Tongue (tissue), 2 donors: ENCODE measurements around the gene ANXA10. TPM values are rescaled to one million over a fixed set of nuclear protein-coding genes. Genes with fewer than 3 reads are reported as not detected.
"Not testable (repeated sequence)": the region's sequence is repeated elsewhere in the genome, so short reads cannot be mapped to it uniquely, and the experiment has no call there.

Source experiments
- DNase-seq: peaks from one replicate; pipeline ENCODE4 v3.0.0-alpha.2; 2015
- total RNA-seq: library from RNA; depleted of rRNA; stranded (reverse); fragments of >200 nt; gene quantifications from one replicate; pipeline ENCODE4 v1.2.3, GENCODE V29; 2014

The ANXA10 gene
- total RNA-seq, 1 donor from 2014 or later: not detected

- no peak for DNase-seq
Measured at GRCh38 chr4:168162604-168163003, 70.3 kb downstream of the ANXA10 start.

- no peak for DNase-seq
Measured at GRCh38 chr4:168163106-168163505, 70.8 kb downstream of the ANXA10 start.

GRCh38 chr4:168164045-168164444 is 71.7 kb downstream of the ANXA10 start:
- DNase-seq: no peak

GRCh38 chr4:168164915-168165548 is 72.7 kb downstream of the ANXA10 start:
- no peak for DNase-seq

- DNase-seq: no peak
Measured at GRCh38 chr4:168167714-168168284, 75.5 kb downstream of the ANXA10 start.

- DNase-seq: no peak
Measured at GRCh38 chr4:168174308-168174707, 82.0 kb downstream of the ANXA10 start.

- no peak for DNase-seq
Measured at GRCh38 chr4:168177546-168178149, 85.3 kb downstream of the ANXA10 start.

- DNase-seq: peak; percentile 69
Measured at GRCh38 chr4:168183717-168184571, 91.6 kb downstream of the ANXA10 start.

- no peak for DNase-seq
Measured at GRCh38 chr4:168188754-168189153, 96.4 kb downstream of the ANXA10 start.

- DNase-seq: no peak
Measured at GRCh38 chr4:168197926-168198325, 105.6 kb downstream of the ANXA10 start.

- DNase-seq: peak; percentile 11
Measured at GRCh38 chr4:168199260-168199957, 107.1 kb downstream of the ANXA10 start.

GRCh38 chr4:168200685-168201084 is 108.3 kb downstream of the ANXA10 start:
- DNase-seq: no peak

GRCh38 chr4:168203233-168203911 is 111.0 kb downstream of the ANXA10 start:
- DNase-seq: no peak

GRCh38 chr4:168208957-168209614 is 116.7 kb downstream of the ANXA10 start:
- DNase-seq: no peak

GRCh38 chr4:168212656-168213055 is 120.3 kb downstream of the ANXA10 start:
- no peak for DNase-seq

GRCh38 chr4:168213511-168213910 is 121.2 kb downstream of the ANXA10 start:
- DNase-seq: not testable (repeated sequence)

- DNase-seq: no peak
Measured at GRCh38 chr4:168218645-168219044, 126.3 kb downstream of the ANXA10 start.

GRCh38 chr4:168220893-168221292 is 128.6 kb downstream of the ANXA10 start:
- DNase-seq: no peak

GRCh38 chr4:168221301-168221700 is 129.0 kb downstream of the ANXA10 start:
- peak; percentile 41 for DNase-seq
